Stomach (tissue), 9 donors: ENCODE results near the gene SLC35F3. TPM values are rescaled to one million over a fixed set of nuclear protein-coding genes. Genes with fewer than 3 reads are reported as not detected.
"Not testable (repeated sequence)": the region's sequence is repeated elsewhere in the genome, so short reads cannot be mapped to it uniquely, and the experiment has no call there.

Experiments
- DNase-seq, 2 donors: peaks; one replicate each; pipeline versions ENCODE4 v3.0.0 to v3.0.0-alpha.2; 2013 to 2019
- H3K27ac ChIP-seq, 5 donors: fragments of 200-600 bp in 4 of 5; sonication (generic) in 4 of 5; one replicate each; pipeline ENCODE4 v1.5.1; 2013 to 2019; ENCODE audit warnings: mild to moderate bottlenecking in 1 of 5, moderate library complexity in 1 of 5
- H3K27me3 ChIP-seq, 3 donors: fragments of 200-600 bp; sonication (generic); one replicate each; pipeline ENCODE4 v1.5.1; 2017 to 2019; ENCODE audit warnings: mixed run types in 1 of 3
- H3K36me3 ChIP-seq, 4 donors: fragments of 200-600 bp; sonication (generic); 1 replicate in 3 of 4; 2 replicates in 1 of 4; pipeline ENCODE4 v1.5.1; 2016 to 2019
- H3K4me1 ChIP-seq, 4 donors: fragments of 200-600 bp; sonication (generic); one replicate each; pipeline ENCODE4 v1.5.1; 2016 to 2019
- H3K4me3 ChIP-seq, 4 donors: fragments of 200-600 bp; sonication (generic) in 3 of 4; one replicate each; pipeline ENCODE4 v1.5.1; 2016 to 2019; ENCODE audit warnings: mild to moderate bottlenecking in 1 of 4
- H3K9me3 ChIP-seq, 4 donors: fragments of 200-600 bp; sonication (generic); one replicate each; pipeline ENCODE4 v1.5.1; 2016 to 2019
- EP300 ChIP-seq: sonication (generic); formaldehyde crosslinking; IDR thresholded peaks from one replicate; pipeline ENCODE4 v1.6.1; 2017; ENCODE audit warnings: antibody characterized with exemption
- POLR2A ChIP-seq, 4 donors: fragments of 450-650 bp; IDR thresholded peaks; one replicate each; pipeline ENCODE4 v1.6.1; 2016; ENCODE audit warnings: antibody characterized with exemption in 4 of 4, control low read depth in 2 of 4, mild to moderate bottlenecking in 1 of 4, moderate library complexity in 1 of 4
- POLR2AphosphoS5 ChIP-seq, 3 donors: sonication (generic); formaldehyde crosslinking; IDR thresholded peaks; one replicate each; pipeline ENCODE4 v1.6.1; 2016; ENCODE audit warnings: antibody characterized with exemption in 3 of 3
- WGBS, 5 donors: extraction: QIAGEN DNeasy Blood & Tissue Kit in 3 of 5; methylation state at CpG; one replicate each; pipeline versions ENCODE4 v1.1.5 to v1.1.7; 2013 to 2018; 5-methylcytosine and 5-hydroxymethylcytosine counted together
- intact Hi-C: fragments of 100-400 bp; cut with DNase I; formaldehyde crosslinking; loops from one replicate; pipeline ENCODE4 v1.15.1; 2023; ENCODE audit warnings: low total_unique reads
- polyA plus RNA-seq, 3 donors: library from polyadenylated mRNA; stranded (reverse); fragments of 200-250 nt; gene quantifications; one replicate each; pipeline ENCODE4 v1.2.3, GENCODE V29; 2013
- total RNA-seq, 5 donors: library from RNA; depleted of rRNA; stranded (reverse); fragments of >200 nt; gene quantifications; one replicate each; pipeline versions ENCODE4 v1.1.0 to v1.2.3, GENCODE V29; 2014 to 2016
- TF ChIP-seq, protein P1 (sequence below), 7 experiments: fragments of 450-650 bp in 4 of 7; fragments of 200-600 bp in 3 of 7; sonication (generic) in 3 of 7; IDR thresholded peaks; one replicate each; pipeline ENCODE4 v1.5.1; 2016 to 2019; ENCODE audit warnings: antibody characterized with exemption in 7 of 7, control low read depth in 2 of 7, mild to moderate bottlenecking in 1 of 7
- donor health status: healthy with polysubstance abuse.
- donor health status: Bipolar disorder and iron deficiency.
- donor health status: healthy.

Gene SLC35F3
- total and polyA plus RNA-seq, 8 donors, result under 0.01 to 1.5 (median 0.59) TPM; not detected in 2

- TF ChIP-seq EP300, result no peak
- Histone ChIP-seq H3K27ac (no peak overlapping the region), H3K4me3 (no peak overlapping the region), H3K4me1 (no peaks in the 10 kb centered on the region), H3K27me3 (peaks cover 0 to 18% (median 4%) of the 10 kb centered on the region in 3 donors), H3K9me3 (no peaks in the 10 kb centered on the region), H3K36me3 (no peaks in the 10 kb centered on the region)
- intact Hi-C loops, result no loop called here
- no peak for DNase-seq
- 60 to 75% (median 68%) methylated on average over 7 of the region's 7 CpGs for WGBS, 5 donors
Measured at GRCh38 chr1:234170622-234171021, 266.1 kb downstream of the SLC35F3 start.

DNA sequence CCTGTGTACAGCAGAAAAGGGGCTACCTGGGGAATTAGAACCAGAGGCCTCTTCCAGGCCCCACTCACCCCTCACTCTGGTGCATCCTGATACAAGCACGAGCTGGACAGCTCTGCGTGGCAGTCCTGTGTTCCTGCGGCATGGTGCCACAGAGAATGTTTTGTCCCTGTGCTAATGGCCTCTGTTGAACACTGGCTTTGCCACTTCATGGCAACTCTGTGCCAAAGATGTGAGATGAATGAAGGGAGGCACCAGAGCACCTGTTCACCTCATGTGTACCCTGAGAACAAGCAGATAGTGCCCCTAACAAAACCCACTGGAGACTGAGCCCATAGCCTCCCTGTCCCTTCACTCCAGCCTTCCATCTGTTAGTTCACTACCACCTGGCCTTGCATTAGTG is 269.5 kb downstream of the SLC35F3 start:
- no peak for DNase-seq
- no peak overlapping the region for H3K4me3 ChIP-seq
- intact Hi-C loops, result no loop called here
- H3K27ac ChIP-seq, result no peak overlapping the region
- peaks cover 0 to 10% (median 8%) of the 10 kb centered on the region in 3 donors for H3K27me3 ChIP-seq
- no peak for TF ChIP-seq POLR2A (IDR thresholded peaks at IDR 0.05)
- TF ChIP-seq, protein P1, sequence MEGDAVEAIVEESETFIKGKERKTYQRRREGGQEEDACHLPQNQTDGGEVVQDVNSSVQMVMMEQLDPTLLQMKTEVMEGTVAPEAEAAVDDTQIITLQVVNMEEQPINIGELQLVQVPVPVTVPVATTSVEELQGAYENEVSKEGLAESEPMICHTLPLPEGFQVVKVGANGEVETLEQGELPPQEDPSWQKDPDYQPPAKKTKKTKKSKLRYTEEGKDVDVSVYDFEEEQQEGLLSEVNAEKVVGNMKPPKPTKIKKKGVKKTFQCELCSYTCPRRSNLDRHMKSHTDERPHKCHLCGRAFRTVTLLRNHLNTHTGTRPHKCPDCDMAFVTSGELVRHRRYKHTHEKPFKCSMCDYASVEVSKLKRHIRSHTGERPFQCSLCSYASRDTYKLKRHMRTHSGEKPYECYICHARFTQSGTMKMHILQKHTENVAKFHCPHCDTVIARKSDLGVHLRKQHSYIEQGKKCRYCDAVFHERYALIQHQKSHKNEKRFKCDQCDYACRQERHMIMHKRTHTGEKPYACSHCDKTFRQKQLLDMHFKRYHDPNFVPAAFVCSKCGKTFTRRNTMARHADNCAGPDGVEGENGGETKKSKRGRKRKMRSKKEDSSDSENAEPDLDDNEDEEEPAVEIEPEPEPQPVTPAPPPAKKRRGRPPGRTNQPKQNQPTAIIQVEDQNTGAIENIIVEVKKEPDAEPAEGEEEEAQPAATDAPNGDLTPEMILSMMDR (IDR thresholded peaks at IDR 0.05), result no peak
- TF ChIP-seq POLR2AphosphoS5 (IDR thresholded peaks at IDR 0.05), result no peak
- TF ChIP-seq EP300, result no peak
- no peaks in the 10 kb centered on the region for H3K4me1 ChIP-seq
- no peaks in the 10 kb centered on the region for H3K36me3 ChIP-seq
- H3K9me3 ChIP-seq, result no peaks in the 10 kb centered on the region
- 67 to 86% (median 71%) methylated on average over 3 of the region's 3 CpGs for WGBS, 5 donors

- Histone ChIP-seq H3K4me1 (no peaks in the 10 kb centered on the region), H3K27ac (no peak overlapping the region), H3K9me3 (no peaks in the 10 kb centered on the region), H3K36me3 (no peaks in the 10 kb centered on the region), H3K4me3 (no peak overlapping the region), H3K27me3 (peaks cover 0 to 9% (median 8%) of the 10 kb centered on the region in 3 donors)
- intact Hi-C loops, result no loop called here
- 29 to 93% (median 55%) methylated on average over 1 of the region's 1 CpG for WGBS, 5 donors
- no peak for DNase-seq
- TF ChIP-seq POLR2AphosphoS5 (IDR thresholded peaks at IDR 0.05) (no peak), POLR2A (IDR thresholded peaks at IDR 0.05) (no peak), EP300 (no peak)
- TF ChIP-seq, protein P1 (IDR thresholded peaks at IDR 0.05), result no peak
Measured at GRCh38 chr1:234175363-234175762, 270.9 kb downstream of the SLC35F3 start.

DNA sequence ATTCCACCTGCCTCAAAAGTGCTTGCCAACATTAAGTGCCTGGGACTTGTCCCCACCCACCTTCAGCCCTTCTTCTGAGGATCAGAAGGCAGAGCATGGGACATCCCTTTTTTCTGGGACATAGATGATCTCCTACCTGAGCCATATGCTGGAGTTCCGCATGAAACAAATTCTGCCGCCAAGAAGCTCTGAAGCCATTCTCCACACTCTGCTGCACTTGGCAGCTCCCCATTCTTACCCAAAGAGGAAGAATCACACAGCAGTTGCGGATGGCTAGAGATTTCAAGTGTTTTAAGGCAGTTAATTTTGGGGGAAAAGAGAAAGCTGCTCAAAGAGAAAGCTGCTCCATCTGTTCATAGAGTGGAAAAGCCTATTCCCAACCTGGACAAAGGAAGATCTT is 271.5 kb downstream of the SLC35F3 start:
- Histone ChIP-seq H3K4me1 (no peaks in the 10 kb centered on the region), H3K9me3 (no peaks in the 10 kb centered on the region), H3K27me3 (peaks cover 0 to 6% (median 3%) of the 10 kb centered on the region in 3 donors), H3K4me3 (no peak overlapping the region), H3K36me3 (no peaks in the 10 kb centered on the region), H3K27ac (no peak overlapping the region)
- TF ChIP-seq POLR2A (IDR thresholded peaks at IDR 0.05) (no peak), POLR2AphosphoS5 (IDR thresholded peaks at IDR 0.05) (no peak), EP300 (no peak)
- TF ChIP-seq, protein P1 (IDR thresholded peaks at IDR 0.05), result no peak
- 89 to 95% (median 91%) methylated on average over 3 of the region's 3 CpGs for WGBS, 5 donors
- intact Hi-C loops, result no loop called here
- DNase-seq, result no peak

DNA sequence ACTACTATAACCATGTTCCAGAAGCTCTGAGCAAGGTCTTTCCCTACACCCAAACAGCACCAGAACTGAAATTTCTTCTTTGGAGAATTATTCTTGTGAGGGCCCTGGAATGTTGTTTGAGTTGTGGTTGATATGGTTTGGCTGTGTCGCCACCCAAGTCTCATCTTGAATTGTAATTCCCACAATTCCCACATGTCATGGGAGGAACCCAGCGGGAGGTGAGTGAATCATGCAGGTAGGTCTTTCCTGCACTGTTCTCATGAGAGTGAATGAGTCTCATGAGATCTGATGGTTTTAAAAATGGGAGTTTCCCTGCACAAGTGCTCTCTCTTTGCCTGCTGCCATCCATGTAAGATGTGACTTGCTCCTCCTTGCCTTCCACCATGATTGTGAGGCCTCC is 272.4 kb downstream of the SLC35F3 start:
- 89 to 95% (median 90%) methylated on average over 2 of the region's 2 CpGs for WGBS, 5 donors
- intact Hi-C loops, result not testable (repeated sequence)

More for the DNA sequence above, 272.4 kb downstream of the SLC35F3 start:
- H3K4me1 ChIP-seq, H3K27ac ChIP-seq, H3K4me3 ChIP-seq, DNase-seq, H3K36me3 ChIP-seq, H3K9me3 ChIP-seq, H3K27me3 ChIP-seq: not testable (repeated sequence)
